DMS79 (cell line): ENCODE data around the gene TMEM196.
"Not testable (repeated sequence)": the region's sequence is repeated elsewhere in the genome, so short reads cannot be mapped to it uniquely, and the experiment has no call there.

ENCODE experiments used
- DNase-seq: peaks from one replicate; lab custom pipeline; 2025; lab: John Stamatoyannopoulos, UW

Gene TMEM196

DNA sequence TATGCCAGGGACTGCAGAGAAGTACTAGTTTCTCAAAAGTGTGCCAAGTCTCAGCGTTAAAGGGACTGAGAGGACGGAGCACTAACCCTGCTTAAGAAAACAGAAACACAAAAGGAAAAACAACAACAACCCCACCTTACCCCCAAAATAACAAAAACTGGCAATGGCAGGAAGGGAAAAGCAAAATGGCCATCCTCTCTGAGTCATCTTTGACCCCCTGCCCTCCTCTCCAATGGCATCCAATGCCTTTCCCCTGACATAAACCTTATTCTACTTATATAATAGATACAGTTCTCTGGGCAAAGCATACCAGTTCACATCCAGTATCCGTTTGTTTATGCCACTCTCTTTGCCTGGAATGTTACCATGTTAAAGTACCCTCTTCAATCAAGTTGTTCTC, 66.2 kb downstream of the TMEM196 start:
- DNase-seq: no peak

DNA sequence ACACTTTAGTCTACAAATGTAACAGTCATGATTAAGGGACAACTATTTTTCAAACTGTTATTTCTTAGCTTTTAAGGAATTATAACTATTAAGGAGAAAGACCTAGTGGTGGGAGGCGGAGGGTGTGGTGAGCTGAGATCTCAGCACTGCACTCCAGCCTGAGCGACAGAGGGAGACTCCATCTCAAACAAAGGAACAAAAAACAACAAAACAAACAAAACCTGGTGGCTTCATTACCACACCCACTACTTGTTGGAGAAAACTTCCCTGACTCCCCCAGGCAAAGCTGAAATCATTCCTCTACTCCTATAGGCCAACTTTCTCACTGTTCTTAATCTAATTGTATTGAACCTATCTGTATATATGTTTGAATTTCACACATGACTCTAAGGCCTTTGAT, 67.8 kb downstream of the TMEM196 start:
- DNase-seq: no peak

DNA sequence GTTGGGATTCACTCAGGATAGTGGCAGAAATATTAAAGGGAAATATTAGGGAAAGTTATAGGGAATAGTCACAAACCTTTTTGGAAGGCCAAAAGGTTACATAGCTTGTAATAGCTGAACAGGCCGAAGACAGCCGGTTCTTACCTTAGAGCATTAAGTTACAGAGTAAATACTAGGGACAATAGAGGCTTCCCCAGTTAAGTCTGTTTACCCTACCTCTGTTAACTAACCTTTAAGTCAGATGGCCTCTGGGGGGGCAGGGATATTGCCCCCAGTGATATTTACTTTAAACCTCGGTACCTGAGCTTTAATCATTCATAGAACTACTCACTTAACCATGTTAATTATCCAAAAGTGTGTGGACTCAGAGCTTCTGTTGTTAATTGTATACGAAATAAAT, 71.9 kb downstream of the TMEM196 start:
- no peak for DNase-seq

DNA sequence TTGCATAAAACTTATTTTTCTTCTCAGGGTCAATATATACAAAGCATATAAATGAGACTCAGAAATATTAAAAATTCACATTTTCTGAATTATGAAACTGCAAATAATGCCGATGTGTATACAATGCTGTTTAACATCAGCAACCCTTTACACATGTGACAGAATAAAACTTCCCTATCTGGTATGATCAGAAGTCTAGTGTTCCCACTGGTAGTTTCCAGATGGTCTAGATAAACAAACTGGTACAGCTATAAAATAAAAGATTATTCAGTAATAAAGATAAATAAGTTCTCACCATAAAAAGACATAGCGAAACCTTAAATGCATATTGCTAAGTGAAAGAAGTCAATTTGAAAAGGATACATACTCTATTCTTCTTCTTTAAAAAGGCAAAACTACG, 72.5 kb downstream of the TMEM196 start:
- DNase-seq: no peak

DNA sequence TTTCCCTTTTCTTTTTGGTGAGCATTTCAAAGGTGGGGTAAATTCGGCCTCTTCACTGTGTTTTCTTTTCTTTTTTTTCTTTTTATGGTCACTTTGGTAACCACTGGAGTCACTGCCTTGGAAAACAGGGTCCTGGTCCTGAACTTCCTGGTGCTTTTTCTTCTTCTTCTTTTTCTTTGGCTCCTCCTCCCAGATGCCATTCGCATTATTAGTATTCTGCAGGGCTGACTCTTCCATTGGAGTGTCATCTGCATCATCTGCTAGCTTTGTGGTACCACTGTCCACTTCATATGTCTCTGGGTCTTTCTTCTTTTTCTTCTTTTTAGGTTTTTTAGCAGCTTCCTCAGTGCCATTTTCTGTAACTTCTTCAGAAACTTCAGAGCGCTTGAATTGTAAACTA, 75.1 kb downstream of the TMEM196 start:
- DNase-seq: no peak

DNA sequence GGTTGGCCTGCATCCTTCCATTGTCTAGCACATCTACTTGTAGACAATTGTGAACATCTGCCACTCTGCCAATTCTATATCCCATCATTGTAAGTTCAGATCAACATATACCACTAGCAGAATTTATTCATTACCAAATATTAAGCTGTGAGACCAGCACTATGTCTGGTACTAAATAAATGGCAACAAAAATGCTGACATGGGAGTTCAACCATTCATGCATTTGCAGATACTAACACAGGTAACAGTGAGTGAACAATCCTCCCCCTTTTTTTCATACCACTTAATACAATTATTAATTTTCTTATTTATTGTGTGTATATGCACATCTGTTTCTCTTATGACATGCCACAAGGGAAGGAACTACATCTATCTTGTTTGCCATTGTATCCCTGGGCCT, 76.5 kb downstream of the TMEM196 start:
- no peak for DNase-seq

DNA sequence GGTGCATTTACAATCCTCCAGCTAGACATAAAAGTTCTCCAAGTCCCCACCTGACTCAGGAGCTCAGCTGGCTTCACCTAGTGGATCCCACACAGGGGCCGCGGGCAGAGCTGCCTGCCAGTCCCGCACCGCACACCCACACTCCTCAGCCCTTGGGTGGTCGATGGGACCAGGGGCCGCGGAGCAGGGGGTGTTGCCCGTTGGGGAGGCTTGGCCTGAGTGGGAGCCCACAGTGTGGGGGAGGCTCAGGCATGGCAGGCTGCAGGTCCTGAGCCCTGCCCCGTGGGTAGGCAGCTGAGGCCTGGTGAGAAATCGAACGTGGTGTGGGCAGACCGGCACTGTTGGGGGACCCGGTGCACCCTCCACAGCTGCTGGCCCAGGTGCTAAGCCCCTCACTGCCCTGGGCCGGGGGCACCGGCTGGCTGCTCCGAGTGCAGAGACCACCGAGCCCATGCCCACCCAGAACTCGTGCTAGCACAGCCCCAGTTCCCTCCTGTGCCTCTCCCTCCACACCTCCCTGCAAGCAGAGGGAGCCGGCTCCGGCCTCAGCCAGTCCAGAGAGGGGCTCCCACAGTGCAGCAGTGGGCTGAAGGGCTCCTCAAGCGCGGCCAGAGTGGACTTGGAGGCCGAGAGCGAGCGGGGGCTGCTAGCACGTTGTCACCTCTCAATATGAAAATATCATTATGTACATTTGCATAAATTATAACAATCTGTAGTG, 81.1 kb downstream of the TMEM196 start:
- DNase-seq: no peak

DNA sequence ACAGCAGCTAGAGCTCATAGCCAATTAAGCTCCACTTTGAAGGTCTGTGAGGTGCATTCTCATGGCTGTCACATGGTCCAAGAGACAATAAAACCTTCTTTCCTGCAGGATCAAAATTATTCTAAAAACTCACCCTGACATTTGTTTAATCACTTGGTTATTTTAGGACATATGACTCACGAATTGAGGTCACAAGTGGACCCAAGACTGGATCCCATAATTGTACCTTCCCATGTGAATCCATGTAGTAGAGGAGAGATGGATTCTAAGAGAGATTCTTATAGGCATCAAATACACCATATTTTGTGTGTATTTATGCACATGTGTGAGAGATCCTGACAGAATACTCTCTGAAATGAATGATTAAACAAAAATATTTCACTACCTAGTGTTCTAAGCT, 82.7 kb downstream of the TMEM196 start:
- DNase-seq: no peak

DNA sequence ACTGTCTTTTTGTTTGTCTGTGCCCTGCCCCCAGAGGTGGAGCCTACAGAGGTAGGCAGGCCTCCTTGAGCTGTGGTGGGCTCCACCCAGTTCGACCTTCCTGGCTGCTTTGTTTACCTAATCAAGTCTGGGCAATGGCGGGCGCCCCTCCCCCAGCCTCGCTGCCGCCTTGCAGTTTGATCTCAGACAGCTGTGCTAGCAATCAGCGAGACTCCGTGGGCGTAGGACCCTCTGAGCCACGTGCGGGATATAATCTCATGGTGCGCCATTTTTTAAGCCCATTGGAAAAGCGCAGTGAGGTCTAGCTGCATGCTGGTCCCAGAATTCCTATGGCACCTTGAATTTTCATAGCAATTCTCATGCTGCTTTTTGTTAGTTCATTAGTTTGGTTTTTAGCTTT, 84.3 kb downstream of the TMEM196 start:
- not testable (repeated sequence) for DNase-seq

DNA sequence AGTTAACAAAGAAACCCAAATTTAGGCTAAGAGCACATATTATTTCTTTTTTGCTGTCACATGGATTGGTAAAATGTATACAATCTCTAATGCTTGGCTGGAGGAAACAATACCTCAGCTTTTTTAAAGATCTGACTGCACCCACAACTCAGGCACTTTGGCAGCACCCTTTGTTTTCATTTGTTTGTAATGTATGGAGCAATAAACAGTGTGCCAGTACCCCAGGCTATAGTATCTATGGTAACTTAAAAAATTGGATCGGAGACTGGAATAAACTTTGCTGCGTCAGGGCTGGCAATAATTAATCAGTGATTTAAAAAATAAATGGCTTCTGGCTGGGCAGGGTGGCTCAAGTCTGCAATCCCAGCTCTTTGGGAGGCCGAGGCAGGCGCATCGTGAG, 91.8 kb downstream of the TMEM196 start:
- DNase-seq: no peak

DNA sequence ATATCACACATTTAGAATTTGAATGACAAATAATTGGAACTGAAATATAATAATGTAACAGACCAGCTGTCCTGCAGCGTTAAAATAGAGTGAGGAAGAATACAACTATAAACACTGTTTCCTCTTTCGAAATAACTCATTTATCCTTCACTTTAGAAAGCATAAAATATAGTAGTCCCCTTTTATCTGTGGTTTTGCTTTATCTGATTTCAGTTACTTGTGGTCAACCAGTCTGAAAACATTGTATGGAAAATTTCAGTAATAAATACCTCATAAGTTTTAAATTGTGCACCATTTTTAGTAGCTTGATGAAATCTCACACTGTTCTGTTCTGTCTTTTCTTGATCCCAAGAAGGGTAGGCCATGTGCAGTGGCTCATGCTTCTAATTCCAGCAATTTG, 96.2 kb downstream of the TMEM196 start:
- DNase-seq: no peak

DNA sequence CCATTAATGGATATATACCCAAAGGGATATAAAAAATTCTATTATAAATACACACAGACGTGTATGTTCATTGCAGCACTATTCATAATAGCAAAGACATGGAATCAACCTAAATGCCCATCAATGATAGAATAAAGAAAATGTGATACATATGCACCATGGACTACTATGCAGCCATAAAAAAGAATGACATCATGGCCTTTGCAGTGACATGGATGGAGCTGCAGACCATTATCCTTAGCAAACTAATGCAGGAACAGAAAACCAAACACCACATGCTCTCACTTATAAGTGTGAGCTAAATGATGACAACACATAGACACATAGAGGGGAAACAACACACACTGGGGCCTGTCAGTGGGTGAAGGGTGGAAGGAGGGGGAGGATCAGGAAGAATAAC, 97.6 kb downstream of the TMEM196 start:
- DNase-seq: no peak

DNA sequence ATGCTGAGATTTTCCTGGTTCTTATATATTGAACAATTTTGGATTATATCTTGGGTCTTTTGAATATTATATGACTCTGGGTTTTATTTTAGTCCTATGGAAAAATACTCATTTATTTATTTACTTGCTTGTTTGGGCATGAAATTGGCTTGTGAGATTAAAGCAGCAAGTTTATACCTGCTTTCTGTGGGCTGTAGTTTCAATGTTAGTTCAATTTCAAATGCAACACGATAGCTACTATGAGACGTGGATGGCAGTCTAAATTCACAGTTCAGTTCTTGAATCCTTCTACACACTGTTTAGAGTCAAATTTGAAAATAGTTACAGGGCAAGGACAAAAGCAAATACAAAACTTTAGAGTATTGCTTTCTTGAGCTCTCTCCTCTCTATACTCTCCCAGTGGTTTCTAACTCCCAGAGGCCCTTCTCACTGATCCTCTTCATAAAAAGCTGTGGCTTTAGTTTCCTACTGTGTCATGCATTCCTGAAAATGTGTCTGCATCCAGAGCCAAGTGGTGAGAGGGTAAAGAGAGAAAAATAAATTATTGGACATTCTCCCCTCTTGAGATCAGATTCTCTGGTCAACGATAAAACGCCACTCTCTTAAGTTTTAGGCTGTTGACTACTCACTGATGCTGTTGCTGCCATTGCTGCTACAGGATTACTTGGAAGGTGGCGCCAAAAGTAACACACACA, 99.0 kb downstream of the TMEM196 start:
- DNase-seq: no peak

DNA sequence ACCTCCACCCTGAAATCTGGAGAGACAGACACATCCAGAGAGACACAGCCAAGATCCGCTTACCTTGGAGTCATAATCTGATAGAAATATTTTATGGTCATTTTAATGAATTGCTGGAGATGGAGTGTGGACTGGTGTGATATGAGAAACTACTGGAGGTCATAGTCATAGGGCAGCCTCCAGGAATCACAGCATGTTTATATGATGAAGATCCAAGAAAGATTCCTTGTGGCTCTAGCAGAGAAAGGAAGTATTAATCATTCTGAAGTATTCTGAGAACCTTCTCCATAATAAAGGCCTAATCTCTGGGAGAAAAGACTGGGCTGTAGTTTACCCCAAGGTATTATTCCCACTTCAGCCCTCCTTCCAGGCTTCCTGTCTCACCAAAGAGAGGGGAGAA, 102.6 kb downstream of the TMEM196 start:
- no peak for DNase-seq
